ENCODE measurements around the gene MRE11. TPM values are rescaled to one million over a fixed set of nuclear protein-coding genes. Genes with fewer than 3 reads are reported as not detected.

Gene MRE11
- total and polyA plus RNA-seq, 10 of the 15 experiments (the other 5 are each of a cell fraction or from before 2014, with no cell fraction given): 16.2 to 39.2 (median 26.9) TPM

DNA sequence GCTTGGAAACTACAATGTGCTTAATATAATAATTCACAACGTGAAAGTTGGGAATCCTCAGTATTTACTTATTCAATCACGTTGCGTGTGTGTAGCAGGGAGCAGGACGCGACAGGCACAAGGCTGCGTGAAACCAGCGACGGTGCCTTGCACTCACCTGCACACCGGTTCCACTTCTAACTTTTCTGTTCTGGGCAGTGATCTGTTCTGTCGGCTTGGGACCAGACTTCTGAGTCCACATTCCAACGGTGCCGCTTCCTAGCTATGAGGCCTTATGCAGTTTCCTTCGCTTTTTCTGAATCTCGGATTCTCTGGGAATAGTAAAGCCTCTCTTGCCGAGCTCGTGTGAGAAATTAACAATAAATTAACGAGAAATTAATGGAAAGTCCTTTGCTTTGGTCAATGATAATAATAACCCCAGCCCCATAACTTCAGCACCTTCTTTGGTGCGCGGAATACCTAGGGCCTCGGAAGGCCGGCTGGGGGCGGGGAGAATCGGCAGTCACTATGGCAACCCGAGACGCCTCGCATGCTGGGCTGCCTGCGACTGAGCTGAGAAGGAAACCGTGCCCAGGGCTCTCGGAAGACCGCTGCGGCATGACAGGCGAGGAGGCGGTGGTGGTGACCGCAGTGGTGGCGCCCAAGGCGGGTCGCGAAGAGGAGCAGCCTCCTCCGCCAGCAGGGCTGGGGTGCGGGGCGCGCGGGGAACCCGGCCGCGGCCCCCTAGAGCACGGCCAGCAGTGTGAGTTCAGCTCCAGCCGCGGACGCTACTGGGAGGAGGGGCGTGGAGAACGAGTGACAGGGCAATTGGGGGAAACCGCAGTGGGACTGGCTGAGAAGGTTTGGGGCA, 18.5 kb upstream of the MRE11 start, which contains the start of gene C11orf97 (continued):
- TF ChIP-seq ASH2L (IDR thresholded peaks at IDR 0.05; ENCODE audit: borderline replicate concordance, low read depth) (no peak), LARP7 (IDR thresholded peaks at IDR 0.05) (0 out of 2 replicates have a peak, but pooled peaks have one; percentile 41), BHLHE40 (IDR thresholded peaks at IDR 0.05; ENCODE audit: borderline replicate concordance in 1 of 2, low read depth in 2 of 2, low read length in 1 of 2) (peak in 1 of 2 experiments; percentile 64; a peak in 1 of 4 replicates), ZNF384 (IDR thresholded peaks at IDR 0.05; ENCODE audit: borderline replicate concordance, low read depth, low read length) (no peak), NFYA (IDR thresholded peaks at IDR 0.05; ENCODE audit: borderline replicate concordance, low read depth, low read length) (no peak), NKRF (conservative IDR thresholded peaks at IDR 0.05) (peak; percentile 64; the same call in 1 of the 2 replicates), GABPA (IDR thresholded peaks at IDR 0.05; ENCODE audit: low read depth) (no peak), CHD2 (IDR thresholded peaks at IDR 0.05; ENCODE audit: borderline replicate concordance, low read depth, low read length) (peak; percentile 35; the same call in 1 of the 2 replicates), RELA (IDR thresholded peaks at IDR 0.05; ENCODE audit: borderline replicate concordance, partially characterized antibody) (no peak), PRDM15 (CRISPR knock-in tag; IDR thresholded peaks at IDR 0.05) (no peak), RAD51 (IDR thresholded peaks at IDR 0.05) (no peak), NRF1 (conservative IDR thresholded peaks at IDR 0.05; ENCODE audit: low read depth, low read length) (no peak), CBX3 (IDR thresholded peaks at IDR 0.05; ENCODE audit: borderline replicate concordance, low read depth) (no peak), EP300 (IDR thresholded peaks at IDR 0.05; ENCODE audit: borderline replicate concordance in 1 of 2, control insufficient read depth in 1 of 2, low read depth in 2 of 2, low read length in 2 of 2) (no peak), IKZF2 (IDR thresholded peaks at IDR 0.05) (no peak), MTA2 (IDR thresholded peaks at IDR 0.05; ENCODE audit: low read depth) (no peak), RUNX3 (IDR thresholded peaks at IDR 0.05; ENCODE audit: low read length) (0 out of 2 replicates have a peak, but pooled peaks have one; percentile 5)
- TF ChIP-seq, protein P1, sequence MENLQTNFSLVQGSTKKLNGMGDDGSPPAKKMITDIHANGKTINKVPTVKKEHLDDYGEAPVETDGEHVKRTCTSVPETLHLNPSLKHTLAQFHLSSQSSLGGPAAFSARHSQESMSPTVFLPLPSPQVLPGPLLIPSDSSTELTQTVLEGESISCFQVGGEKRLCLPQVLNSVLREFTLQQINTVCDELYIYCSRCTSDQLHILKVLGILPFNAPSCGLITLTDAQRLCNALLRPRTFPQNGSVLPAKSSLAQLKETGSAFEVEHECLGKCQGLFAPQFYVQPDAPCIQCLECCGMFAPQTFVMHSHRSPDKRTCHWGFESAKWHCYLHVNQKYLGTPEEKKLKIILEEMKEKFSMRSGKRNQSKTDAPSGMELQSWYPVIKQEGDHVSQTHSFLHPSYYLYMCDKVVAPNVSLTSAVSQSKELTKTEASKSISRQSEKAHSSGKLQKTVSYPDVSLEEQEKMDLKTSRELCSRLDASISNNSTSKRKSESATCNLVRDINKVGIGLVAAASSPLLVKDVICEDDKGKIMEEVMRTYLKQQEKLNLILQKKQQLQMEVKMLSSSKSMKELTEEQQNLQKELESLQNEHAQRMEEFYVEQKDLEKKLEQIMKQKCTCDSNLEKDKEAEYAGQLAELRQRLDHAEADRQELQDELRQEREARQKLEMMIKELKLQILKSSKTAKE (IDR thresholded peaks at IDR 0.05; ENCODE audit: low read depth, poor library complexity, severe bottlenecking): no peak
- TF ChIP-seq, protein P2, sequence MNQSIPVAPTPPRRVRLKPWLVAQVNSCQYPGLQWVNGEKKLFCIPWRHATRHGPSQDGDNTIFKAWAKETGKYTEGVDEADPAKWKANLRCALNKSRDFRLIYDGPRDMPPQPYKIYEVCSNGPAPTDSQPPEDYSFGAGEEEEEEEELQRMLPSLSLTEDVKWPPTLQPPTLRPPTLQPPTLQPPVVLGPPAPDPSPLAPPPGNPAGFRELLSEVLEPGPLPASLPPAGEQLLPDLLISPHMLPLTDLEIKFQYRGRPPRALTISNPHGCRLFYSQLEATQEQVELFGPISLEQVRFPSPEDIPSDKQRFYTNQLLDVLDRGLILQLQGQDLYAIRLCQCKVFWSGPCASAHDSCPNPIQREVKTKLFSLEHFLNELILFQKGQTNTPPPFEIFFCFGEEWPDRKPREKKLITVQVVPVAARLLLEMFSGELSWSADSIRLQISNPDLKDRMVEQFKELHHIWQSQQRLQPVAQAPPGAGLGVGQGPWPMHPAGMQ (IDR thresholded peaks at IDR 0.05; ENCODE audit: borderline replicate concordance): no peak
